Nephron (organoid): ENCODE results near the gene ARHGAP19.

Source experiments
- H3K27ac Mint-ChIP-seq, 3 experiments: 2 replicates each; pipeline ENCODE4 v1.8.0; 2020; ENCODE audit warnings: mixed read lengths in 3 of 3, mild to moderate bottlenecking in 2 of 3, moderate library complexity in 1 of 3
- H3K27me3 Mint-ChIP-seq: 2 replicates; pipeline ENCODE4 v1.8.0; 2021; ENCODE audit warnings: low read depth, mild to moderate bottlenecking, moderate library complexity, mixed read lengths
- H3K36me3 Mint-ChIP-seq: 2 replicates; pipeline ENCODE4 v1.8.0; 2020; ENCODE audit warnings: low read depth, mixed read lengths
- H3K4me1 Mint-ChIP-seq: 2 replicates; pipeline ENCODE4 v1.8.0; 2020; ENCODE audit warnings: mixed read lengths
- H3K4me3 Mint-ChIP-seq, 3 experiments: 2 replicates each; pipeline ENCODE4 v1.8.0; 2020; ENCODE audit warnings: mild to moderate bottlenecking in 3 of 3, mixed read lengths in 3 of 3, moderate library complexity in 2 of 3
- H3K9me3 Mint-ChIP-seq: 2 replicates; pipeline ENCODE4 v1.8.0; 2020; ENCODE audit warnings: mixed read lengths
- CTCF ChIP-seq, 3 experiments: fragments of 200-600 bp; sonication (generic); IDR thresholded peaks; one replicate each; pipeline ENCODE4 v1.5.0; 2021; ENCODE audit warnings: antibody characterized with exemption in 3 of 3; ENCODE audit not compliant: unreplicated experiment in 3 of 3

The ARHGAP19 gene

GRCh38 chr10:97336006-97336405 is 43.6 kb upstream of the ARHGAP19 start:
- H3K36me3 Mint-ChIP-seq = peaks cover 3% of the 10 kb centered on the region
- peak overlapping the region; percentile 66 to 85 (median 82) for H3K4me3 Mint-ChIP-seq
- H3K4me1 Mint-ChIP-seq = peaks cover 44% of the 10 kb centered on the region
- no peak for TF ChIP-seq CTCF (IDR thresholded peaks at IDR 0.05; ENCODE audit: unreplicated experiment in 3 of 3)
- peak overlapping the region; percentile 6 to 86 (median 83) for H3K27ac Mint-ChIP-seq
- no peaks in the 10 kb centered on the region for H3K9me3 Mint-ChIP-seq
- peaks cover 53% of the 10 kb centered on the region for H3K27me3 Mint-ChIP-seq

- H3K36me3 Mint-ChIP-seq = peaks cover 4% of the 10 kb centered on the region
Observed at GRCh38 chr10:97335188-97335619, 42.8 kb upstream of the ARHGAP19 start.

GRCh38 chr10:97334370-97335175 is 42.1 kb upstream of the ARHGAP19 start, which contains the start of gene FRAT2:
Gene FRAT2 (minus strand): TSS chr10:97334729. CDS start chr10:97334572, 157 bp downstream.
- H3K4me3 Mint-ChIP-seq = peak within 1 kb of the TSS; percentile 85 to 92 (median 91)
- no peaks in the 10 kb centered on the region for H3K9me3 Mint-ChIP-seq
- peaks cover 53% of the 10 kb centered on the region for H3K27me3 Mint-ChIP-seq
- no peak for TF ChIP-seq CTCF (IDR thresholded peaks at IDR 0.05; ENCODE audit: unreplicated experiment in 3 of 3)
- H3K27ac Mint-ChIP-seq = peak within 1 kb of the TSS; percentile 85 to 95 (median 89)
- H3K36me3 Mint-ChIP-seq = peaks cover 10% of the 10 kb centered on the region
- H3K4me1 Mint-ChIP-seq = peaks cover 50% of the 10 kb centered on the region

More at GRCh38 chr10:97335188-97335619, 42.8 kb upstream of the ARHGAP19 start:
- no peaks in the 10 kb centered on the region for H3K9me3 Mint-ChIP-seq
- H3K27ac Mint-ChIP-seq = peak overlapping the region in 2 of 3 experiments; percentile 76 to 82
- H3K4me1 Mint-ChIP-seq = peaks cover 44% of the 10 kb centered on the region
- H3K27me3 Mint-ChIP-seq = peaks cover 53% of the 10 kb centered on the region
- H3K4me3 Mint-ChIP-seq = peak overlapping the region; percentile 73 to 78 (median 76)
- TF ChIP-seq CTCF (IDR thresholded peaks at IDR 0.05; ENCODE audit: unreplicated experiment in 3 of 3) = no peak

- TF ChIP-seq CTCF (IDR thresholded peaks at IDR 0.05; ENCODE audit: unreplicated experiment in 3 of 3) = no peak
- H3K4me1 Mint-ChIP-seq = peaks cover 53% of the 10 kb centered on the region
- H3K36me3 Mint-ChIP-seq = peaks cover 14% of the 10 kb centered on the region
- peak overlapping the region; percentile 85 to 95 (median 89) for H3K27ac Mint-ChIP-seq
- no peaks in the 10 kb centered on the region for H3K9me3 Mint-ChIP-seq
- H3K4me3 Mint-ChIP-seq = peak overlapping the region; percentile 85 to 92 (median 91)
- H3K27me3 Mint-ChIP-seq = peaks cover 46% of the 10 kb centered on the region
Observed at GRCh38 chr10:97333601-97334369, 41.3 kb upstream of the ARHGAP19 start.

- Mint-ChIP-seq H3K4me3 (peak overlapping the region; percentile 85 to 92 (median 91)), H3K4me1 (peaks cover 56% of the 10 kb centered on the region), H3K27ac (peak overlapping the region; percentile 85 to 95 (median 89)), H3K9me3 (no peaks in the 10 kb centered on the region), H3K36me3 (peaks cover 14% of the 10 kb centered on the region), H3K27me3 (peaks cover 41% of the 10 kb centered on the region)
- TF ChIP-seq CTCF (IDR thresholded peaks at IDR 0.05; ENCODE audit: unreplicated experiment in 3 of 3) = peak in 2 of 3 experiments; percentile 19 to 21
Observed at GRCh38 chr10:97333351-97333600, 40.8 kb upstream of the ARHGAP19 start.
